ENCODE data around the gene RBFOX2.
A peak's percentile ranks its signal among the peaks of the same experiment; 100 is the strongest.

RBFOX2 gene

GRCh38 chr22:35746946-35747703, 281.5 kb downstream of the RBFOX2 start:
- H3K4me3 ChIP-seq (replicated peaks in 1 of 2; ENCODE audit: low read depth in 2 of 2, low read length in 2 of 2), result no peak overlapping the region
- DNase-seq (ENCODE audit: low read depth in 2 of 2), result peak in 1 of 2 donors; percentile 24
- no peak for TF ChIP-seq CTCF (IDR thresholded peaks at IDR 0.05; ENCODE audit: low read depth, low read length)

- no peak for TF ChIP-seq CTCF (IDR thresholded peaks at IDR 0.05; ENCODE audit: low read depth, low read length)
- no peak for DNase-seq (ENCODE audit: low read depth in 2 of 2)
- H3K4me3 ChIP-seq (replicated peaks in 1 of 2; ENCODE audit: low read depth in 2 of 2, low read length in 2 of 2), result no peak overlapping the region
Measured at GRCh38 chr22:35746248-35746647, 282.4 kb downstream of the RBFOX2 start.

GRCh38 chr22:35743326-35743860, 285.2 kb downstream of the RBFOX2 start:
- H3K4me3 ChIP-seq (replicated peaks in 1 of 2; ENCODE audit: low read depth in 2 of 2, low read length in 2 of 2), result no peak overlapping the region
- TF ChIP-seq CTCF (IDR thresholded peaks at IDR 0.05; ENCODE audit: low read depth, low read length), result no peak
- peak in 1 of 2 donors; percentile 32 for DNase-seq (ENCODE audit: low read depth in 2 of 2)

GRCh38 chr22:35742342-35743100, 286.1 kb downstream of the RBFOX2 start:
- TF ChIP-seq CTCF (IDR thresholded peaks at IDR 0.05; ENCODE audit: low read depth, low read length), result no peak
- DNase-seq (ENCODE audit: low read depth in 2 of 2), result peak; percentile 64 to 80
- H3K4me3 ChIP-seq (replicated peaks in 1 of 2; ENCODE audit: low read depth in 2 of 2, low read length in 2 of 2), result no peak overlapping the region

GRCh38 chr22:35740616-35741015, 288.0 kb downstream of the RBFOX2 start:
- TF ChIP-seq CTCF (IDR thresholded peaks at IDR 0.05; ENCODE audit: low read depth, low read length), result no peak
- DNase-seq (ENCODE audit: low read depth in 2 of 2), result no peak
- no peak overlapping the region for H3K4me3 ChIP-seq (replicated peaks in 1 of 2; ENCODE audit: low read depth in 2 of 2, low read length in 2 of 2)

GRCh38 chr22:35739931-35740380, 288.7 kb downstream of the RBFOX2 start:
- H3K4me3 ChIP-seq (replicated peaks in 1 of 2; ENCODE audit: low read depth in 2 of 2, low read length in 2 of 2), result no peak overlapping the region
- DNase-seq (ENCODE audit: low read depth in 2 of 2), result no peak
- TF ChIP-seq CTCF (IDR thresholded peaks at IDR 0.05; ENCODE audit: low read depth, low read length), result no peak
